RPMI8226 (cell line): ENCODE data around the gene EXPH5.

Source experiments
- DNase-seq: peaks from one replicate; pipeline ENCODE4 v3.0.0-alpha.2; 2015

EXPH5 gene

DNA sequence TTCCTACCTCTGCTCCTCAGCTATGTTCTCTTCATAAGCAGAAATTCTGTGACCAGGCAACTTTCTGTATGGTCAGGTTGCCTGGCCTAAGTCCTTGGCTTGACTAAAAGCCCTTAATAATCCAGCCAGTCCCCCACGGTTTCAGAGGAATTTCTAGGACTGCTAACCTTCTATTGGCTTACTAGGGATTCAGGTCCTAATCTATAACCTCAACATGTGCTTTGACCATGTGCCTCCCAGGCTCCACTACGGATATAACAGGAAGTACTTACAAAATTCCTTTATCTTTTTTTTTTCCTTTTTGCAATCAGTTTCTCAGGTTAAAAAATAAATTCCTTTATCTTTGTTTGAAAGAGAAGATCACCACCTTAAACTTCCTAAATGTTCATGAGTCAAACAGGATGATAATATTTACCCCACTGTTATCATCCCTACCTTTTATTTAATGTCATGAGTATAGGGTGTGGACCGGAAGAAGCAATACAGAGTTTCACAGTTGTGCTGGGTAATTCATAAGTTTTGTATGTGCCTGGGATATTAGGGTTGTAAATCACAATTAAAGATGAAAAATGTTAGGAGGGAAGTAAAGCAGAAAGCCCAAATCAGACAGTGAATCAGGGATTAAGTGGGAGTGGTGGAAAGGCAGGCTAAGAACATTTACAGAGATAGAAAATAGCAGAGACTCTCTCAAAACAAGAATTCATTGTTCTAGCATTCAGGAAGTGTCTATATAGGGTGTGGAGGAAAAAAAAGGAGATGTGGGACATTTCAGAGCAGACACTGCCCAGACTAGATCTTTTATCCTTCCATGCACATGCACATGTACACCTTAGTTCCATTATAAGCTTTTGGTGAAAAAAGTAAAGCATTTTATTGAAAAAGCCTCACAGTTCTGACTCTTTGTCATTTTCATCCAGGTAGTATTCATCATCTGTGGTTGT, 84.6 kb downstream of the EXPH5 start:
- DNase-seq: no peak

GRCh38 chr11:108501396-108501795, 92.2 kb downstream of the EXPH5 start:
- no peak for DNase-seq

- no peak for DNase-seq
Measured at GRCh38 chr11:108500721-108501120, 92.8 kb downstream of the EXPH5 start.

- no peak for DNase-seq
Measured at GRCh38 chr11:108500169-108500568, 93.4 kb downstream of the EXPH5 start.

DNA sequence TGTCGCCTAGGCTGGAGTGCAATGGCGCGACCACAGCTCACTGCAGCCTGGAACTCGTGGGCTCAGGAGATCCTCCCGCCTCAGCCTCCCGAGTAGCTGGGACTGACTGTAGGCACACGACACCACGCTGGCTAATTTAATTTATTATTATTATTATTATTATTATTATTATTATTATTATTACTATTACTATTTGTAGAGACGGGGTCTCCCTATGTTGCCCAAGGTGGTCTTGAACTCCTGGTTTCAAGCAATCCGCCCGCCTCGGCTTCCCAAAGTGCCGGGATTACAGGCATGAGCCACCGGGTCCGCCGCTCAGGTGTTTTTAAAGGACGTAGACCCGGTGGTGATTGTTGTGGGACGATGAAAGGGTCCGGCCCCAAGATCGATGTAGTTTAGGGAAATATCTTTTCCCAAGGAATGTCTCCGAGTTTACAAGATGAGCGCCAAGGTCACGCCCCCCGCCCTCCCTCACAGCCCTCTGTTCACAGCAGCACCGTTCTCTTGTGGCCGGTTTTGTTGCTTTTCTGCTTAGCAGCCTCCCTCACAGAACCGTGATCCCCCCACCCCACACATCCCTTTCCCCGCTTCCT, 94.7 kb downstream of the EXPH5 start:
- no peak for DNase-seq

DNA sequence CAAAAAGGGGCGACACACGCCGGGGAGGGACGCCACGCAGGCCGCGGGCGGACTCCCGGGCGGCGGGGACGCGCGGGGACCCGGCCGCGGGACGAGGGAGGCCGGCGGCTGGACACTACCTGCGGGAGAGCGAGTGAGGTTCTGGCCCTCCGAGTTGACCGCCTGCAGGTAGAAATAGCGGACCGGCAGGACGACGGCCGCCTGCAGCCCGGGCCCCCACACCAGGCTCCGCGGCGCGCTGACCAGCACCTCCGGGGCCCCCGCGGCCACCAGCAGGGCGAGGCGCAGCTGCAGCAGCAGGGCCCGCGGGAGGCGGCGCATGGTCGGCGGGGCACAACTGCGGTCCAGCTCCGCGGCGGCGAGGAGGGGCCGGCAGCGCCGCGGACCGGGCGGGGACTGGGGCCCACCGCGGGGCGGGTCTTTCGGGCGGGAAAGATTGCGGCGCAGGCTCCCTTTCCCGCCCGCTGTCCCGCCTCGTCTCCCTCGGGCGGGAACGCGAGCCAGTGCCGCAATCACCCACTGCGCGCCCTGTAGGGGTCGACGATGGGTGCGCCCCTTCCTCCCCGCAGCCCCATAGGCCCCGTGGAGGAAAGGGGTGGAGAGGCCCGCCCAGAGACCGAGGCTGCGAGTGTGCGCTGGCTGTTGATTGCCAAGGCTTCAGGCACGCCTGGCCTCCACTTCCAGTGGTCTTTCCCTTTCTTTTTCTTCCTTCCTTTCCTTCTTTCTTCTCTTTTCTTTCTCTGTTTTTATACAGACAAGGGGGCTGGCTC, 95.3 kb downstream of the EXPH5 start, which contains the start of gene POGLUT3:
TSS of gene POGLUT3 (minus strand) at position 339 of the 770 bp plus-strand sequence. CDS start at position 321, 18 bp downstream.
- DNase-seq: no peak

GRCh38 chr11:108497317-108498045, 96.1 kb downstream of the EXPH5 start:
- peak; percentile 34 for DNase-seq

DNA sequence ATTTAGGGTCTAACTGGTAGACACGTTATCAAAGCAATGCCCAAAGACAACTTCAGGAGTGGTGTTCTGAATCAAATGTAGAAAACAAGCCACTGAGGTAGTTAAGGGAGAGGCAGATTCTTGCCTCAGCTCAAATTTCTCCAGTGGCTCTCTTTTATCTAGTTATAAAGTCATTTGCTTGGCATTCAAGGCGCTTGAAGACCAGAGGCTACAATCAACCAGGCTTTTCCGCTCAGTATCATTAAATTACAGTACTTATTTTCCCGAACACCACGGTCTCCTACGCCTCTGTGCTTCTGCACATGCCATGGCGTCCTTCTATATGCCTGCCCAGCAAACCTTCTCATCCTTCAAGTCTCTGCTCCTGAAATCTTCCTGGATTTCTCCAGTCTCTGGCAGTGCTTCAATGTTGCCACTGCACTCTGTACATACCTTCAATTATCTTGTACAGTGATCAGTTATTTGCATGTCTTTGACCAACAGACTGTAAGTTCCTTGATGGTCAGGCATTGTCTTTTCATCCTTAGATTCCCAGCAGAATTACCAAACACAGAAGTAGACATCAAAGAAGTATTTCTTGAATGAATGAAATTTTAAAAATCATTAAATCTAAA, 96.8 kb downstream of the EXPH5 start:
- no peak for DNase-seq

DNA sequence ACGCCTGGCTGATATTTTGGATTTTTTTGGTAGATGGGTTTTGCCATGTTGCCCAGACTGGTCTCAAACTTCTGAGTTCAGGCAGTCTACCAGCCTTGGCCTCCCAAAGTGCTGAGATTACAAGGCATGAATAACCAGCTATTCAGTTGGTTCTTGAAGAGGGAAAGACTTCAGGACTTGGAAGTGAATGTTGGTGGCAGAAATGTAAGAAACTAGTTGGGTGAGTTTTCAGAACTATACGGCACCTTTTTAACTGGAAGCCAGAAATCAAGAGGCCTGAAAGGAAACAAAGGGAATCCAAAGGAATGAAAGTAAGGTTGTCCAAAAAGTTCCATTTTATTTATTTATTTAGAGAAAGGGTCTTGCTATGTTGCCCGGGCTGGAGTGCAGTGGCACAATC, 98.2 kb downstream of the EXPH5 start:
- DNase-seq: no peak

- DNase-seq: no peak
Measured at GRCh38 chr11:108494182-108494581, 99.4 kb downstream of the EXPH5 start.

GRCh38 chr11:108491936-108492335, 101.6 kb downstream of the EXPH5 start:
- DNase-seq: no peak

DNA sequence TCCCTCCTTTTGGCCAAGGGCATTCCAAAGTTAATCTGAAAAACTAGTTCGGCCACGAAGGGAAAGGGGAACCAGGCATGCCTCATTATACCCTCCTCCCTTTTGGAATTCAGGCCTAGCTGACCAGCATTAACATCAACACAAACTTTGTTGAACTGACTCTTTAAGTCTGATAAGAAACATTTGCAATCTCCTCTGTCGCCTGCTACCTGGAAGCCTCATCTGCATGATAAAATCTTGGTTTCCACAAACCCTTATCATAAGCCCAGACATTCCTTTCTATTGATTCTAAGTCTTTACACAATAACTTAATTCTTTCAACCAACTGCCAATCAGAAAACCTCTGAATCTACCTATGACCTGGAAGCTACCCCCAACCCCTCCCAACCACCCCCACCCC, 106.7 kb downstream of the EXPH5 start:
- no peak for DNase-seq

GRCh38 chr11:108486331-108486730, 107.2 kb downstream of the EXPH5 start:
- no peak for DNase-seq

DNA sequence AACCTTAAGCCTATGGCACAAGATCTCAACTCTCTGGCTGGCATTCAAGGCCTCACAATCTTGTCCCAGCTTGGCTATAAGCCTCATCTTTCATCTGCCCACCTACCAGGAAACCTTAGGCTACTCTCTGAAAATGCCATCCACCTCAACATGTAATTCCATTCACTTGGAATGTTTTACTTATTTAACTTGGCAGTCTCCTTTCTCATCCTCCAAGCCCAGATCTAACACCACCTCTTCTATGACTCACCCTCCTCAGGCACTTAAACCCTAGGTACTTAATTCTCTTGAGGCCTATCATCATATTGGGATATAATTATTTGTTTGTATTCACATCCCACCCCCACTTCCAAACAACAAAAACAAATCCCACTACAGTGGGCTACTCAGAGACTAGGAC, 110.4 kb downstream of the EXPH5 start:
- DNase-seq: no peak

- DNase-seq: peak; percentile 13
Measured at GRCh38 chr11:108474664-108475463, 118.7 kb downstream of the EXPH5 start.

DNA sequence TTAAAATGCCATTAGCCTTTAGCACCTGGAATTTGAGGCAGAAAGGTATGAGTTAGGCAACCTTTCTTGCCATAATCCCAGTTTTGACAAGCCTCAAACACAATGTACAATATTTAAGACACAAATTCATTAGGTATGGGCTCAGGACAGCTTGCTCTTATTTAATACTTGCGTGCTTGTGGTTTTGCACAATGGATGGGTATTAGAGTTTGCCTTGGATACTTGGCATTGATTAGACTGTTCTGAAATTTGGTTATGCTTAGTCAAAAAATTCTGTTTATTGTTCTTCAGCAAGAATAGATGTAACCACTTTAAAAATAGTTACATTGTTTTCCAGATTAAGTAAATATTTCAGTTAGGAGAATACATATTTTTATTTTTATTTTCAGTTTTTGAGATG, 120.9 kb downstream of the EXPH5 start:
- no peak for DNase-seq

GRCh38 chr11:108468478-108468864, 125.1 kb downstream of the EXPH5 start:
- no peak for DNase-seq

GRCh38 chr11:108467091-108467823, 126.3 kb downstream of the EXPH5 start, which contains the start of gene C11orf65:
Gene C11orf65 (minus strand): TSS chr11:108467529. CDS start chr11:108461559, 5,970 bp downstream.
- peak; percentile 98 for DNase-seq

DNA sequence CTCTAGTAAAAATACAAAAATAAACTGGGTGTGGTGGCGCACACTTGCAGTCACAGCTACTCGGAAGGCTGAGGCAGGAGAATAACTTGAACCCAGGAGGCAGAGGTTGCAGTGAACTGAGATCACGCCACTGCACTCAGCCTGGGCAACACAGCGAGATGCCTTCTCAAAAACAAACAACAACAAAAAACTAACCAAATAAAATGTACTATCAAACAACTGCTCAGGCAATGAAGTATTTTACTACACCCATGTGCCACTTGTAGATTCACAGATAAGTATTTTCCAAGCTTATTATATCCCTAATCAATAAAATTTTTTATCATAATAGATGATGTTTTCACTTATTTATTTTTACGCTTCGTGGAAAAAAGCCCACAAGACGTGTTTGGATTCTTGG, 127.2 kb downstream of the EXPH5 start:
- DNase-seq: no peak
